ENCODE measurements around the gene LRMDA.

LRMDA gene

DNA sequence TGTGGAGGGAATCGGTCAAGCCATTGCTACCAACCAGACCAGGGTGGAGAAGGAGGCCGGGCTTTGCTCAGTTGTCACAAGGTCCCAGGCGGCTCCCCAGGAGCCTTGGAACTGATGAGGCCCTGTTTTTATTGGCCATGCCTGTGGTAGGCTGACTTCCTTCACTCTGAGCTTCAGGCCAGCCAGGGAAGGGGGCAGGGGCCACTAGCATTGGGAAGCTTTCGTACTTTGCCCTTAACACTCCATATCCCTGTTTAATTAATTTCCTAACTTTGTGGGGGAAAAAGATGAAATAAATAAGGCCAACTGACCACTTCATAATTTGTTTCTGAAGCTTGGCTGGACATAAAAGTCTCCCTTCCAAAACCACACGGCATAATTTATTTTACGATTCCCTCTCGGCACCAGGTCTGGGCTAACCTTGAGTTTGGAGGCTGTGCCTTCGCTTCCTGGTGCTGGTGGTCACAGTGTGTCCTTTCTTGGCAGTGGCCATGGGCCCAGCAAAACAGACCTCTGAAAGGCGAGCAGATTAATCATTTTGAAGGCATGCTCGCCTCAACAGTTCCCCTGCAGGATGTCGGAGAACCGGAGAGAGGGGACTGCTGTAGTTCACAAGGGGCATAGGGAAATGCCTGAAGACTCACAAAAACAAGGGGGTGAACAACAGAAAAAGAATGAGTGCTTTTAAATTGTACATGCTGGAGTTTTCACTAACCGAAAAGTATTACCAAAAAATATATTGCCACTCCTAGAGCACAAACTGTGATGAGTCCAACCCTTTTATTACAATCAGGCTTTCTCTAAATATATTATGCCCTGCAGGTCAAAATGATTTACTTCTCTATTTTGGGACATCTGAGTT lies 966.0 kb downstream of the LRMDA start:
- DNase-seq: no peak

- no peak for DNase-seq
Observed at GRCh38 chr10:76398043-76398710, 966.8 kb downstream of the LRMDA start.

GRCh38 chr10:76399226-76399625 lies 967.8 kb downstream of the LRMDA start:
- no peak for DNase-seq

- DNase-seq: no peak
Observed at GRCh38 chr10:76401006-76401405, 969.6 kb downstream of the LRMDA start.

- DNase-seq: no peak
Observed at GRCh38 chr10:76403912-76404311, 972.5 kb downstream of the LRMDA start.

DNA sequence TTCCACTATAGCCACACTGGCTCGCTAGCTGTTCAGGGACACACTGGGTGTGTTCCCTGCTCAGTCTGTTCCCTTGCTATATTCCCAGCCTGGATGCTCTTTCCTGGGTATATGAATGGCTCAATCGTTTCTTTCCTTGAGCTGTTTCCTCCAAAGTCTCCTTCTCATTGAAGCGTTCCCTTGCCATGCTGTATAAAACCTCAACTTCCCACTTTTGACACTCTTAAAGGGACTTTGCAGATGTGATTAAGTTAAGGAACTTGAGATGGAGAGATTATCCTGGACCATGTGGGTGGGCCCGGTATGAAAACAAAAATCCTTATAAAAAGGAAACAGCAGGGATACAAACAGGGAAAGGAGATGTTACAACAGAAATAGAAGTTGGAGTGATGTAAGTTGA lies 973.1 kb downstream of the LRMDA start:
- no peak for DNase-seq

GRCh38 chr10:76405922-76406321 lies 974.5 kb downstream of the LRMDA start:
- DNase-seq: no peak

GRCh38 chr10:76408646-76409045 lies 977.2 kb downstream of the LRMDA start:
- DNase-seq: no peak

DNA sequence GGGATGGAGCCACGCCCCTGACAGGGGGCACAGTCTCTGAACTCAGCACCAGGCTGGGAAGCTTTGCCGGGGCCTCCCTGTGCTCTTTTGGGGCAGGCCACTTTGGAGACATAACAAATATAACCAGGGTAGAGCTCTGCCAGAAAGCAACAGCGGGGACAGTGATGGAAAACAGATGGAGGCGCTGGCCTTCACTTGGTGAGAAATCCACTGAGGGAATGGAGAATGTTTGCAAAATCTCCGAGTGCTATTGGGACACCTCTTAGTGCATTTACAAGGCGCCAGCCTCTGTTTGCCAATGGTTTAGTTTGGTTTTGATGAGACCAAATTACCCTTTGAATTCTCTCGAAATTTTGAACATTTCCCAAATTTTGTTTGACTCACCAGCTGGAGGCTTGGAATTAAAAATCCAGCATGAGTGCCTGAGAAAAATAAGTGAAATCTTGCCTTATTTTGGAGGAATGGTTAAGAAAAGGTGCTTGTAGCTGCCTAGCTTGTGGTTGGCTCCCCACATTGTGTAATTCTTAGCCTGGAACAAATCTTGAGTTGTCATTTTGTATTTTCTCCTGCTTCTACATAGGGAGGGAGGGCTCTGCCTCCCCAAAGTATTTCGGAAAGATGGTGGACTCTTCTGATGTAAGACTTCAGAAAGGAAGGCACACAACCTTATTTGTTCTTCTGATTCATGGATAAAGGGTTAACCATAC lies 980.5 kb downstream of the LRMDA start:
- no peak for DNase-seq

DNA sequence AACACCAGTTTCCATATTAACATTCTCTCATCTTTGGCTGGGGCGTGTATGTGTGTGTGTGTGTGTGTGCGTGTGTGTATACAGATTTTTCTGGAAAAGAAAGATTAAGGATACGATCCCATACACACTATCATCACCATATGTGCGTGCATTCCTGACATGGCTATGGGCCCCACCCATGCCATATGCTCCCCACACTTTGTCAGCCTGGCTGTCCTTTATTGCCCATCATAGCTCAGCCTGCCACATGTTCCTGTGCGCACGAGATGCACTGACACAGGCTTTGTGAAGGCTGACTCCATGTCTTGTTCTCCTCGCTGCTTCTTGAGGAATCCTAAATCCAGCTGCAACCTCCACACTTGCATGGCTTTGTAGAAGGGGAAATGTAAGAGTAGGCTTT lies 984.1 kb downstream of the LRMDA start:
- DNase-seq: no peak

GRCh38 chr10:76416642-76417041 lies 985.2 kb downstream of the LRMDA start:
- no peak for DNase-seq

- DNase-seq: no peak
Observed at GRCh38 chr10:76420725-76421124, 989.3 kb downstream of the LRMDA start.

DNA sequence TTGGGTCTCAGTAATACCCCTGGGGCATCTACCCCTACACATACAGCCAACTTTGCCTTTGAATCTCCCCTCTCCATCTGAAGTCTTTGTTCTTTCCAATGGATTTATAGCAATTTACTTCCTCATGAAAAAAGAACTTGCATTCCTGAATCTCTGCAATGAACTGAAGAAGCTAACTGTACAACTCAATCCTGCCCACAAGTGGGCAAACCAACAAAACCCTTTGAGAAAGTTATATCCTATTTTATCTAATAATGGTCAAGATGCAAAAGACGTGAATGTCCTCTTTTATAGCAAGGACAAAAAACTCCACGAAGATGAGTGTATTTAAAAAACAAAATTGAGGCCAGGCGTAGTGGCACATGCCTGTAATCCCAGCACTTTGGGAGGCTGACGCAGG lies 991.3 kb downstream of the LRMDA start:
- no peak for DNase-seq

DNA sequence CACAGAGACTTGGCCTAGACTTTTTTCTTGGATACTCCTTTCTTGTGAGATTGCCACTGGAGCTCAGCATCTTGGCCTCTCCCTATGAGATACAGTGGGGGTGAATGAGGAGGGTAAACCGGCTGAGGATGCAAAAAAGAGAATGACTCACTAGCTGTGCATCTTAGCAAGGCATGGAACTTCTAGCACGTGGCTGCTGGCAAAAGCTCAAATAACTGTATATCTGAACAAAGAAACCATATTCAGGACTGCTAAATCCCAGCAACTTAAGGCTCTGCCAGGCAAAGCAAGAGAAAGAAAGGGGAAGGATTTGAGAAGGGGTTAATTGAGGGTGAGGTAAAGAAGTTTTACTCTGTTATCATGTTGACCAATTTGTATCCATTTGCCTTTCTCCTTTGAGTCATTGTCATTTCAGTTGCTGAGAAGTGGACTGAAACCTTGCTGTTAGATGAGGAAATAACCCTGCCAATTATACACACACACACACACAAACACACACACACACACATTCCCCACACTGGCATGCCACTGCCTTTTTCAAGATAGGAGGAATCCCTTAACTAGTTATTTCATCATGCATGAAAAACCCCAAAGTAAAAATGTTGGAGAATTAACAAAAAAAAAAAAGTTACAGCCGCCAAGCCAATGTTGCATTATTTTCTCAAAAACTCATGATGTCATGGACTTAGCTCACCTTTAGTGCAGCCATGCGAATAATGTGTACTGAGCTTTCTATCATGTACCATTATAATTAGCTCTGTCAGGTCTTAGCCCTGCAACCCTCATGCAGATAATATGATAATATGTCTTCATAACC lies 997.3 kb downstream of the LRMDA start:
- DNase-seq: no peak

- DNase-seq: no peak
Observed at GRCh38 chr10:76429368-76430060, 998.1 kb downstream of the LRMDA start.

DNA sequence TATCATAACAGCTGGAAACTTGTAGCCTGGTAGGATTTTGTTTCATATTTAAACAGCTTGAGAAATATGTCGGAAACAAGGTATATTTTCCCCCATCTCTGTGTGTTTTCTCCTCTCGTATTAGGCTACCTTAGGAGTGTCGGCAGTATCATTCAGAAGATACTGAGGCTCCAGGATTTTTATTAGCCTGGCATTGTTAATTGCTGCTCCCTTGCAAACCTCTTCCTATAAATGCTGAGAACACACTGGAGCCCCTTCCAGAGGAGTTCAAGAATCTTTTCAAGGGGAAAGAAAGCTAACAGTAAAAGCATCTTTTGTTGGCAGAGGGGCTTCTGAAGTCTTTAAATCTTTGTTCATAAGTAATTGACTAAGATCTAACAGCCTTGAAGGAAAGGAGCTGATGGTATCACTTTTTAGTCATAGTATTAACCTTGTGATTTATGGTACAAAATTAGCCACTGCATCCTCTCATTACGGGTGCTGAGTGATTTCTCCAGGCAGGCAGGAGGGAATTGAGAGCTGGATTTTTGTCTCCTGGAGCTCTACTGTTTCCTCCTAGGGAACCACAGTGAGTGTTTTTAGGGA lies 998.7 kb downstream of the LRMDA start:
- no peak for DNase-seq

DNA sequence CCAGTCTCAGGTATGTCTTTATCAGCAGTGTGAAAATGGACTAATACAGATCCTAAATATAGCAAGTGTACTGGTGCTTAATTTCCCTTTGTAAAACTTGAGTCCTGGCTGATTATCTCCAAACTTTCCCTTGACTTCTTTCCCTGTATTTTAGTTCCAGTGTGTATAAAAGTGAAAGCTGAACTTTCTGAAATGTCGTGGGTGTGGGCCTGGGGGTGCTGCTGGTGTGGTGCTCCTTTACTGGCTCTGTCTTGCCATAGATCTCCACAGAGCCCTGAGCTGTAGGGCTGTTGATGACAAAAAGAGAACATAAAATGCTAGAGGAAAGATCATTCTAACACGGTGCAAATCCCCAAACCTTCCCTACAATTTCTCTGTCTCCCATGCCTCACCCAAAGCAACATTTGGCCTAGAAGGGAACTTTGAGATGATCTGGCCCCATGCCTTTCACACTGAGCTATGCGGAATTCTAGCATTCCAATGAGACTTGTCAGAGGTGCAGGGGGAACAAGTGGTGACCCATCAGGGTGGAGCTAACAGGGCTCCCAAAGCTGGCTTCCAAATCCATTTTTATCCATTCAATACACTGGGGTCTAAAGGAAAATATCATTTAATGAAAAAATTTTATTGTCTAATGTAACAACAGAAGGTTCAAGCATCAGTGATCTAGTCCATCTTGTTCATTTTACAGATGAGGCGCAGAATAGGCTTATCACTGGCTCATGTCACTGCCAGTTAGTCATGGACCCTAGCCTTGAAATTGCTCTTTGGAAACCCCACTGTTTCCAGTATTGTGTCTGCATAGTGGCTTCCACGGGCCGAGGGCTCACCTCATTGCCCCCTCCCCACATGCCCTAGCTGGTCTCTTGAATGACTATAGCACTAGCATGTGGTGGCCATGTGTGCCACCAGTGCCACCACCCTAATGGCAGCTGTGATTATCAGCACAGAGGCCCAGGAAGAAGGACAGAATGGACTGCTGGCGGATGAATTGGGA lies 1000.9 kb downstream of the LRMDA start:
- no peak for DNase-seq

- DNase-seq: peak; percentile 69
Observed at GRCh38 chr10:76433161-76434005, 1002.0 kb downstream of the LRMDA start.

DNA sequence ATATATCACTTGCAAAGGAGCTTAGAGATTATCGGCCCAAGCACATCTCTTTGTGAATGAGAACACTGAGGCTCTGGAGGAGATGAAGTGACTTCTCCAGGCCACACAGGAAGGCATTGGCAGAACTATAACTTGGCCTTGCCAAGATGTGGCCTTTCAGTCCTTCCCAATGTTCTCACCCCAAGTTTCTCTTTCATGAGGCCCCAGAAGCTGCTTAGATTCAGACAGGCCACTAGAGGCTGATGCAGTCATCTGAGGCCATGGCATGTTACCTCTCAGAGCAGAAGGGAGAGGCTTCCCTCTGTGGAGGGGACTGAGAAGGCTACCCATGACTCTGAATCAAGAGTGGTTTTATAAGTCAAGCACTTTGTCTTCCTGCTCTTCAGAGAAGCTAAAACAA lies 1003.7 kb downstream of the LRMDA start:
- no peak for DNase-seq

GRCh38 chr10:76436401-76436811 lies 1005.0 kb downstream of the LRMDA start:
- no peak for DNase-seq

All from DMS79 (cell line).